ENCODE results near the gene P2RX5.

The P2RX5 gene

GRCh38 chr17:3681565-3681964, 14.4 kb downstream of the P2RX5 start:
- no peak for DNase-seq

GRCh38 chr17:3681057-3681456, 14.9 kb downstream of the P2RX5 start:
- no peak for DNase-seq

DNA sequence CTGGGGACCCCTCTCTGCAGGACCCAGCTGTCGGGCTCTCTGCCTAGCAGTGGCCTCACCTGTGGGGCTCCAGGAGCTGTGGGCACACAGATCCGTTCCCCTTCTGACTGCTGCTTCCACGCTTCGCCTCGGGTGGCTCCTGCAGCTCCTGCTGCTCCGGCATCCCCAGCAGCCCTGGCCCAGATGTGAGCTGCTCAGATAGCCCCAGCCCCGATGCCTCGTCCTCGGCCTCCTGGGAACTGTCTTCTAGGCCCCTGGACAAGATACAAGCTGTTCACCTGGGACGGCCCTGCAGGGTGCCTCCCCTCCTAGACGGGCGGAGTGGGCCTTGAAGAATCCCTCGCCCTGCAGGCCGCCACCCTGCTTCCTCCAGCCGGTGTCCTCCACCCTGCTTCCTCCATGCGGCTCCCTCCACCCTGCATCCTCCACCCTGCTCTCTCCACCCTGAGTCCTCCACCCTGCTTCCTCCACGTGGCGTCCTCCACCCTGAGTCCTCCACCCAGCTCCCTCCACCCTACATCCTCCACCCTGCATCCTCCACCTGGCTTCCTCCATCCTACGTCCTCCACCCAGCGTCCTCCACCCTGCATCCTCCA, 16.3 kb downstream of the P2RX5 start:
- DNase-seq, result no peak

DNA sequence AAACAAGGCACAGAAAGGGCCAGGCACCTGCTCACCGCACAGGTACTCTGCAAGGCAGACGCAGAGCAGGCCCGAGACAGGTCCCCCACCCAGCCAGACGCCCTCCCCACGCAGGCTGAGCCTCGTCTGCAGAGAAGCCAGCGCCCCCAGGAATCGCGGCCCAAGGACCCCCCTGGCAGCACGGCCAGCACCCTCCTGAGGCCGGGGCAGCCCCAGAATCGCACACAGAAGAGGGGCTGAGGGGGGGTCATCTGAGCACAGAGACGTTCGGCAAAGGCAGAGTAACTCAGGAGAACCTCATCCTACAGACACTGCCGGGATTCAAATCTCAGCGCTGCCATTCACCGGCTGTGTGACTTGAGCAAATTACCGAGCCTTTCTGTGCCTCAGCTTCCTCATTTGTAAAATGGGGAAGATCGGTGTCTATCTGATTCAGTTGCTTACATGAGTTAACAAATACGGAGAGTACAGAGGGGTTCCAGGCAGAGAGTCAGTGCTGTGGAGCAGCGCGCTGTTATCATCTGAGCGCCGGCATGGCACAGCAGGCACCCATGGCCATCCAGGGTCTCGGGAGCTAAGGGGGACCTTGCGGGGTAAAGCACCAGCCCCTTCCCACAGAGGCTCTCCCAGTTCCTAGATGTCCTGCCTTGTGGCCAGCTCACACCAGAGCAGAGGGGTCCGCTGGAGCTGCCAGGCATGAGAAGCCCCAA, 17.0 kb downstream of the P2RX5 start:
- DNase-seq, result no peak

DNA sequence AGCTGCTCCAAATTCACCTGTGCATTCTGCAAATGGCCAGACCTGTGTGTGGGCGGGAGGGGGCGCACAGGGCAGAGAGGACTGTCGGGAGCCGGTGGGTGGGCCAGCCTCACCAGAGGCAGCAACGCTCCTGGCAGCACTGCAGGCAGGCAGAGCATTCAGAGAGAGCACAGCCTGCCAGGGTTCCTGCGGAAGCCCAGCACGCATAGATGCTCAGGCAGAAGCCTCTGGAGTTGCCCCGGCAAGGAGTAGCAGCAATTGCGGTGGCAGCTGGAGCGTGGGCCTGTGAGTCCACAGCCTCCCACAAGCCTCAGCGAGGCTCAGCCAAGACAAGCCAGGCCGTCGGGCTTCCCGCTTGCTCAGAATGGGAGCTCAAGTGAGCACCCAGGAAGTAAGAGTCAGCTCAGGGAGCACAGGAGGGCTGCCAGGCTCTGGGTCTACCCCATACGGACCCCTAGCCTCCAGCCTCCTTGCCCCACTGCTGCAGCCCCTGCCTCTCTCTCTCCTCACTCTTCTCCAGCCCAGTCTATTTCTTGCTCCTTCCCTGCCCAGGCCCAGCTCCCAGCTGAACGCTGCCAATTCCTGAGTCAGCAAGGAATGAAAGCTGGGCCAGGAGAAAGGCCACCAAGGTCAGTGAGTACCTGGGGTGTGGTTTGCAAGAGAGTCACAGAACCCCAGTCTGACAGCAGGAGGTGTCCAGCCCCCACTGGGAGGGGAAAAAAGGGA, 17.7 kb downstream of the P2RX5 start:
- no peak for DNase-seq

DNA sequence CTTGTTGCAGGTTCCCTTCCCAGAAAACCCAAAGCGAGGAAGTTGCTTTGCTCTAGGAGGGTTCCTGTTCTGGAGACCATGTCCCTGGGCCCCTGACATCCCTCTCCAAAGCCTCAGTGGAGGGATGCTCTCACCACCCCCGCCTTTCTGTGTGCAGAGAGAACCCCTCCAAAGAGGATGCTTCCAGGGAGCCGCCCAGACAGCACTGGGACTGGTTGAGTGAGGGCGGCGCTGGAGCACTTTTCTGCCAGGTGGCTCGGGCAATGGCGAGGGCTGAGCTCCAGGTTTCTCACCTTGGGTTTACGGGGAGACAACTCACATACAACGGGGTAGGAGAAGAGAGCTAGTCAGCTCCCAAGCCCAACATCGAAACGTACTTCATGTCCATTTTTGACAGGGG, 20.1 kb downstream of the P2RX5 start:
- DNase-seq, result no peak

GRCh38 chr17:3672571-3672970, 23.4 kb downstream of the P2RX5 start:
- DNase-seq, result no peak

GRCh38 chr17:3669548-3669947, 26.4 kb downstream of the P2RX5 start:
- DNase-seq, result no peak

DNA sequence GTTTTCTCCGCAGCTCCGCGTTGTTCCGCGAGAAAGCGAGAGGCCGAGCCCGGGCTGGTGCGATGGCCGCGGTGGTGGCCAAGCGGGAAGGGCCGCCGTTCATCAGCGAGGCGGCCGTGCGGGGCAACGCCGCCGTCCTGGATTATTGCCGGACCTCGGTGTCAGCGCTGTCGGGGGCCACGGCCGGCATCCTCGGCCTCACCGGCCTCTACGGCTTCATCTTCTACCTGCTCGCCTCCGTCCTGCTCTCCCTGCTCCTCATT, 26.9 kb downstream of the P2RX5 start:
- DNase-seq, result no peak

GRCh38 chr17:3668279-3669084, 27.5 kb downstream of the P2RX5 start, which contains the start of the genes EMC6 and TAX1BP3:
Gene EMC6, plus strand, starts transcription at chr17:3668812. Its CDS starts 335 bp downstream, at chr17:3669147.
Gene TAX1BP3, minus strand, starts transcription at chr17:3668578. Its CDS starts 52 bp downstream, at chr17:3668526.
- peak; percentile 61 to 100 (median 97) for DNase-seq

DNA sequence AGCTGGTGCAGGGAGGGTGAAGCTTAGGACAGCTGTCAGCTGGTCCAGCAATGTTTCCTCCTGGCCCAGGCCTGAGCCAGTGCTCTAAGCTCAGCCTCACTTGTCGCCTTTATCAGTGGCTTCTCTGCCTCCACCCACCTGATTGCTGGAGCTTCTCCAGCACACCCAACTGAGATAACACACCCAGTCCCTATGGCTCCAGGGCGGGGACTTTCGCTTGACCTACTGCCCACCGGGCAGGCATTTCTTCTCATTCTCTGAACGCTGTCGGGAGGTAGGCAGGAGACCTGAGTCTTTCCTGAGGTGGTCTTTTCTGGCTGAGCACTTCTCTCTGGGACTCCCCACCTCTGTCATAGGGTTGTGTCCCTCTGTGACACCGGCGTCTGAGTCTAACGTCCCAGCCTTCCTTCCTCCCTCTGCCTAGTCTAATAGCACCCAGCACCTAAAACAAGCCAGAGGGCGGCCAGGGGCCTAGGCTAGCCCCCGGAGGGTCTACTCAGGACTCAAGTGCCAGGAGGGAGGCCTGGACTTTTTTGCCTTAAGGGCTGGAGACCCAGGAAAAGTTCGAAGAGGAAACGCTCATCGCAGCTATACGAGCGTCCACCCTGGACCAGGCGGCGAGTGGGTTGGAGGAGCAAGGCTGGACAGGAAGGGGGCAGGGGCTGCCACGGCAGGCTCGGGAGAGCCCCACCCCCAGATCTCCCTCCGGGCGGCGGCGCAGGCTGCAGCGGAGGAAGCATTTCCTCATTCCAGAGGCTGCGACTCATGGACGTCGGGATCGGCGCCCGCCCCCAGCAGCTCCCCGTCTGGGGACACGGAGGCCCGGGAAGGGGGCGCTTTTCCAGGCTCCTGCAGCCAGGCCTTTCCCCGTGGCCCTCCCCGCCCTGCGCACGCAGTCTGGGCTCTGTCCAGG, 28.3 kb downstream of the P2RX5 start:
- peak in 31 of 56 donors; percentile 22 to 83 (median 70) for DNase-seq

DNA sequence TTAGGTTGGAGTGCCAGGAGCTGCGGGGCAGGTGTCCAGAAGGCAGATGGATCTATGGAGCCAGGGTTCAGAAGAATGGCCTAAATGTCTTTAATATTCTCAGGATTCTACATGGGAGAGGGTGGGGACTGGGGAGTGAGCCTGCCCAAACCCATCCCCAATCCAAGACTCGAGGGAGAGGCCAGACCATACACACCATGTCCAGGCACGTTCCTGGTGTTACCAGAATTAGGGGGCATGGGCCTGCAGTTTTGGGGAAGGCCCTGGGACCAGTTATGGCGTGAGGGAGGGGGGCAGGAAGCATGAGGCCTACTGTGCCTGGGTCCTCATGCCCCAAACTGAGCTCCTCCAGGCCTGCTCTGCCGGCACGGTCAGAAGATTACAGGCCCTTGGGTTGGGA, 29.4 kb downstream of the P2RX5 start:
- no peak for DNase-seq

- peak in 29 of 56 donors; percentile 10 to 64 (median 33) for DNase-seq
Observed at GRCh38 chr17:3665834-3666233, 30.1 kb downstream of the P2RX5 start.

- no peak for DNase-seq
Observed at GRCh38 chr17:3663102-3664011, 32.6 kb downstream of the P2RX5 start.

GRCh38 chr17:3660311-3660891, 35.6 kb downstream of the P2RX5 start:
- DNase-seq, result peak in 18 of 56 donors; percentile 7 to 63 (median 35)

- peak in 30 of 56 donors; percentile 17 to 75 (median 36) for DNase-seq
Observed at GRCh38 chr17:3659541-3660111, 36.3 kb downstream of the P2RX5 start.

GRCh38 chr17:3658784-3659449, 37.0 kb downstream of the P2RX5 start:
- no peak for DNase-seq
